Transverse colon (tissue), 4 donors: Measurements from ENCODE around the gene RAD23A.

Source experiments
- CTCF ChIP-seq, 5 experiments: fragments of 200-600 bp in 3 of 5; fragments of 450-650 bp in 2 of 5; sonication (generic) in 3 of 5; IDR thresholded peaks; 1 replicate in 2 of 5; 2 replicates in 3 of 5; pipeline ENCODE4 v1.5.1; 2016 to 2017; ENCODE audit warnings: antibody characterized with exemption in 5 of 5, inconsistent platforms in 3 of 5, mild to moderate bottlenecking in 2 of 5, moderate library complexity in 1 of 5
- POLR2A ChIP-seq: fragments of 450-650 bp; IDR thresholded peaks from one replicate; pipeline ENCODE4 v1.6.1; 2016; ENCODE audit warnings: antibody characterized with exemption, mild to moderate bottlenecking, moderate library complexity
- POLR2AphosphoS5 ChIP-seq, 3 donors: sonication (generic); formaldehyde crosslinking; IDR thresholded peaks; one replicate each; pipeline ENCODE4 v1.6.1; 2016; ENCODE audit warnings: antibody characterized with exemption in 3 of 3

- TF ChIP-seq CTCF (IDR thresholded peaks at IDR 0.05): no peak
- TF ChIP-seq POLR2A: no peak
- TF ChIP-seq POLR2AphosphoS5 (IDR thresholded peaks at IDR 0.05): no peak
Measured at GRCh38 chr19:12912571-12912970, 33.1 kb upstream of the RAD23A start.
